ENCODE results near the gene ZDHHC24.

DNA sequence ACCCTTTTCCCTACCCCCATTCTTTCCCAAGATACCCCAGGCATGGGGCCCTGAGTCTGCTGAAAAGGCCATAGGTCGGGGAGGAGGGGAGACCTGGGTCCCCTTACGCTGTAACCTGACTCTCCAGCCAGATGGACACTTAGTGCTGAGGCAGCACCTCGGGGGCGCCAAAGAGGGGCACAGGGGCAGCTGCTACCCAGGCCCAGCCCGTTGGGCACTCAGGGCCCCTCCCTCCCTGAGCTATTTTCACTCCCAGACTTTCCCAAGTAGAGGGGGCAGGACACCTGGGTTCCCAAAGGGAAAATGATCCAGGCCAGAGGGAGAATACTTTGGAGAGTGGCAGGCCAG lies 1.8 kb upstream of the ZDHHC24 start:
- no peak for TF ChIP-seq CTCF (conservative IDR thresholded peaks at IDR 0.05)
- TF ChIP-seq EZH2 (IDR thresholded peaks at IDR 0.05; ENCODE audit: low read depth) = no peak
